Epithelial cell of proximal tubule (primary cell): ENCODE results near the gene MEI1. TPM values are rescaled to one million over a fixed set of nuclear protein-coding genes. Genes with fewer than 3 reads are reported as not detected.

Experiments
- DNase-seq: peaks from one replicate; pipeline ENCODE4 v3.0.0-alpha.2; 2011; ENCODE audit warnings: low read depth
- H3K4me3 ChIP-seq: 2 replicates; pipeline ENCODE4 v1.5.1; 2011; ENCODE audit warnings: low read depth, mild to moderate bottlenecking, low read length
- total RNA-seq: library from RNA; depleted of rRNA; stranded (reverse); fragments of >200 nt; gene quantifications from 2 replicates; pipeline ENCODE4 v1.2.3, GENCODE V29; 2015
- TF ChIP-seq, protein P1 (sequence below): conservative IDR thresholded peaks from 2 replicates; pipeline ENCODE4 v1.5.1; 2012; ENCODE audit warnings: low read depth, mild to moderate bottlenecking, low read length

MEI1 gene
- total RNA-seq, 1 donor from 2014 or later, result 0.35 TPM

GRCh38 chr22:41818596-41818995 is 119.3 kb downstream of the MEI1 start:
- no peak for DNase-seq
- no peak overlapping the region for H3K4me3 ChIP-seq
- TF ChIP-seq, protein P1, sequence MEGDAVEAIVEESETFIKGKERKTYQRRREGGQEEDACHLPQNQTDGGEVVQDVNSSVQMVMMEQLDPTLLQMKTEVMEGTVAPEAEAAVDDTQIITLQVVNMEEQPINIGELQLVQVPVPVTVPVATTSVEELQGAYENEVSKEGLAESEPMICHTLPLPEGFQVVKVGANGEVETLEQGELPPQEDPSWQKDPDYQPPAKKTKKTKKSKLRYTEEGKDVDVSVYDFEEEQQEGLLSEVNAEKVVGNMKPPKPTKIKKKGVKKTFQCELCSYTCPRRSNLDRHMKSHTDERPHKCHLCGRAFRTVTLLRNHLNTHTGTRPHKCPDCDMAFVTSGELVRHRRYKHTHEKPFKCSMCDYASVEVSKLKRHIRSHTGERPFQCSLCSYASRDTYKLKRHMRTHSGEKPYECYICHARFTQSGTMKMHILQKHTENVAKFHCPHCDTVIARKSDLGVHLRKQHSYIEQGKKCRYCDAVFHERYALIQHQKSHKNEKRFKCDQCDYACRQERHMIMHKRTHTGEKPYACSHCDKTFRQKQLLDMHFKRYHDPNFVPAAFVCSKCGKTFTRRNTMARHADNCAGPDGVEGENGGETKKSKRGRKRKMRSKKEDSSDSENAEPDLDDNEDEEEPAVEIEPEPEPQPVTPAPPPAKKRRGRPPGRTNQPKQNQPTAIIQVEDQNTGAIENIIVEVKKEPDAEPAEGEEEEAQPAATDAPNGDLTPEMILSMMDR, result no peak

- no peak for DNase-seq
- TF ChIP-seq, protein P1, result no peak
- H3K4me3 ChIP-seq, result no peak overlapping the region
Measured at GRCh38 chr22:41819257-41819656, 120.0 kb downstream of the MEI1 start.

GRCh38 chr22:41820447-41820846 is 121.1 kb downstream of the MEI1 start:
- H3K4me3 ChIP-seq, result no peak overlapping the region
- DNase-seq, result no peak
- TF ChIP-seq, protein P1, result no peak

DNA sequence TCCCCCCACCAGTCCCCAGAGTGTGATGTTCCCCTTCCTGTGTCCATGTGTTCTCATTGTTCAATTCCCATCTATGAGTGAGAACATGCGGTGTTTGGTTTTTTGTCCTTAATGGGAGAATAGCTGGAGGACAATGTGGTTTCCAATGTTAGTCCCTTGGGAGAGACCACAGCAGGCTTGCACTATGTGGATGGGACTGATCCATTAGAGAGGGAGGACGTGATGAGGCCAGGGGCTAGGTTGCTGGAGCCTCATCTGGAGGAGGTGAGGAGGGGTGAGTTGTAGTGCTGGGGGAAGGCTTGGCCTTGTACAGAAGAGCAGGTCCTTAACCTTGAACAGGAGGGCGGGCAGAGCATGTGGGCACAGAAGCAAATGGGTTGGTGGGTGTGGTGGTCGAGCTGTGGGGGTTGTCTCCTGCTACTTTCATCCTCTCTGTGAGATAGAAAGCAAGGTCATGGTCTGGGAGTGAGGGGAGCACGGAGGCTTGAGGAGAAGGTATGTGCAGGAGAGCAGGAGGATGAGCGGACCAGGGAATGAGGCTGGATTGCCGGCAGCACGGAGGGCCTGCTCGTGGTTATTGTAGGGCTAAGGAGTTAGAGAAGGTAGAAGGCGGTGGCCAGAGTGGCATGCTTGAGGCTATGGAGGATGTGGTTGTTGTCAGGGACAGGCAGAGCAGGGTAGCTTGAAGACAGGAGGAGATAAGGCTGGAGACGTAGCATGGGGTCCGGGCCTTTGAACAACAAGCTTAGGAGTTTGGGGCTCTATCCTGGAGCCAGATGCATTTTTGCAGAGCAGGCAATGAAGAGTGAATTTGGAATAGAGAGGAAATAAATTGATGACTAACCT is 122.4 kb downstream of the MEI1 start:
- TF ChIP-seq, protein P1, result no peak
- no peak for DNase-seq

GRCh38 chr22:41822317-41823057 is 123.2 kb downstream of the MEI1 start:
- DNase-seq, result peak; percentile 64

More for the DNA sequence above, 122.4 kb downstream of the MEI1 start:
- no peak overlapping the region for H3K4me3 ChIP-seq

GRCh38 chr22:41823797-41824196 is 124.5 kb downstream of the MEI1 start:
- TF ChIP-seq, protein P1, result no peak
- no peak overlapping the region for H3K4me3 ChIP-seq

More at GRCh38 chr22:41822317-41823057, 123.2 kb downstream of the MEI1 start:
- TF ChIP-seq, protein P1, result peak; percentile 66
- no peak overlapping the region for H3K4me3 ChIP-seq

More at GRCh38 chr22:41823797-41824196, 124.5 kb downstream of the MEI1 start:
- DNase-seq, result no peak
